K562 (cell line): ENCODE measurements around the gene YPEL1. TPM values are rescaled to one million over a fixed set of nuclear protein-coding genes. Genes with fewer than 3 reads are reported as not detected.

ENCODE experiments used
- ERF ChIP-seq: fragments of 450-650 bp; formaldehyde crosslinking; IDR thresholded peaks from 2 replicates; pipeline ENCODE4 v1.4.0; 2020; ENCODE audit warnings: mild to moderate bottlenecking, mixed read lengths
- HDAC6 ChIP-seq: IDR thresholded peaks from 2 replicates; pipeline ENCODE4 v1.6.1; 2012; ENCODE audit warnings: low read depth, mild to moderate bottlenecking, control low read depth, inconsistent platforms, low read length, moderate library complexity
- PRMT5 ChIP-seq: sonication (generic); formaldehyde crosslinking; IDR thresholded peaks from 2 replicates; pipeline ENCODE4 v1.5.0; 2020; ENCODE audit warnings: missing genetic modification reagents
- SMAD4 ChIP-seq: fragments of 250-450 bp; sonication (Bioruptor Pico); conservative IDR thresholded peaks from 2 replicates; pipeline ENCODE4 v1.8.0; 2021; ENCODE audit warnings: inconsistent platforms, mild to moderate bottlenecking, moderate library complexity
- polyA plus RNA-seq, 8 experiments: library from polyadenylated mRNA; depleted of rRNA in 4 of 8; stranded (reverse) in 5 of 8; unstranded in 3 of 8; fragments of >200 nt; fragmentation: Nextera tagmentation in 2 of 8; fragmentation: Illumina TruSeq in 1 of 8; extraction: Ambion mirVana in 2 of 8; extraction: Trizol in 1 of 8; gene quantifications; 2 replicates each; pipeline versions ENCODE4 v1.2.1 to v1.2.3, GENCODE V29; 2011 to 2014; ENCODE audit warnings: inconsistent platforms in 1 of 8, missing spikeins in 1 of 8
- total RNA-seq, 7 experiments: library from RNA; depleted of rRNA in 6 of 7; stranded (reverse); fragments of >200 nt in 6 of 7; fragmentation: Illumina TruSeq in 2 of 7; extraction: Trizol in 2 of 7; gene quantifications; 2 replicates each; pipeline versions ENCODE4 v1.2.1 to v1.2.3, GENCODE V29; 2011 to 2021; ENCODE audit warnings: low replicate concordance in 1 of 7
- TF ChIP-seq, protein P1 (sequence below): fragments of 450-650 bp; formaldehyde crosslinking; IDR thresholded peaks from 2 replicates; pipeline ENCODE4 v1.4.0; 2022; ENCODE audit warnings: missing genetic modification characterization
- TF ChIP-seq, protein P2 (sequence below): fragments of 250-450 bp; sonication (Bioruptor Pico); IDR thresholded peaks from 2 replicates; pipeline ENCODE4 v1.8.0; 2022; ENCODE audit warnings: inconsistent platforms, mild to moderate bottlenecking, moderate library complexity, borderline replicate concordance
- TF ChIP-seq, protein P3 (sequence below): fragments of 250-450 bp; sonication (Bioruptor Pico); IDR thresholded peaks from 2 replicates; pipeline ENCODE4 v1.4.0; 2020

YPEL1 gene
- total and polyA plus RNA-seq, 9 of the 15 experiments (the other 6 are each of a cell fraction or from before 2014, with no cell fraction given), result 0.07 to 2.2 (median 0.46) TPM

DNA sequence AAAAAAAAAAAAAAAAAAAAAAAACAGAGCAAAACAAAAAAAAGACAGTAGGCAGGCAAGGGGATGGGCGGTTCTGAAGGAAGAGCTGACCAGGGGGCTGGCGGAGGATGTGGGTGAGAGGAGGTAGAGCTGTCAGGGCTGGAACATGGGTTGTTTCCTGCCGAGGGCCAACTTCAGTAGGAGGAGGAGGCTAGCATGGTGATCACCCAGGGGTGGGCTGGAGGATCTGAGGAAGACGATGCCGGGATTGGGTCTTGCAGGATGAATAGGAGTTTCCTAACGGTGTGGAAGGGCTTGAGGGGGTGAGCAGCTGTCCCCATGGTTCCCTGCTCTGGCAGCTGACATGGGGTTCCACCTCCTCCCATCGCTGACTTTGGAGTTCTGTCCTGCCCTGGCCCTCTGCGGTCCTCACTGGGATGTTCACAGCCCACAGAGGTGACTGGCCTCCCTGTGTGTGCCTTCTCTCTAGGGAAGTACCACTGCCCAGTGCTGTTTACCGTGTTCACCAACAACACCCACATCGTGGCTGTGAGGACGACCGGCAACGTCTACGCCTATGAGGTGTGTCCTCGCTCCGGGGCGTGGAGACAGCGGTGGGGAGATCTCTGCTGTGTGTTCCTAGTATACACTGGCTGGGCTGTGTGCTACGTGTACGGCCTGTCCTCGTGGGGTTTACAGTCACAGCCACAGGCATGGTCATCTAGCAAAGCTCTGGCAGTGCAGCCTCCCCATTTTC lies 54.6 kb downstream of the YPEL1 start (continued):
- TF ChIP-seq SMAD4 (CRISPR knock-in tag) (no peak), PRMT5 (CRISPR knock-in tag) (no peak), ERF (CRISPR knock-in tag) (no peak), HDAC6 (0 out of 2 replicates have a peak, but pooled peaks have one; percentile 88)
- TF ChIP-seq, protein P1, sequence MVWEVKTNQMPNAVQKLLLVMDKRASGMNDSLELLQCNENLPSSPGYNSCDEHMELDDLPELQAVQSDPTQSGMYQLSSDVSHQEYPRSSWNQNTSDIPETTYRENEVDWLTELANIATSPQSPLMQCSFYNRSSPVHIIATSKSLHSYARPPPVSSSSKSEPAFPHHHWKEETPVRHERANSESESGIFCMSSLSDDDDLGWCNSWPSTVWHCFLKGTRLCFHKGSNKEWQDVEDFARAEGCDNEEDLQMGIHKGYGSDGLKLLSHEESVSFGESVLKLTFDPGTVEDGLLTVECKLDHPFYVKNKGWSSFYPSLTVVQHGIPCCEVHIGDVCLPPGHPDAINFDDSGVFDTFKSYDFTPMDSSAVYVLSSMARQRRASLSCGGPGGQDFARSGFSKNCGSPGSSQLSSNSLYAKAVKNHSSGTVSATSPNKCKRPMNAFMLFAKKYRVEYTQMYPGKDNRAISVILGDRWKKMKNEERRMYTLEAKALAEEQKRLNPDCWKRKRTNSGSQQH (CRISPR knock-in tag), result peak; percentile 53; the same call in 1 of the 2 replicates
- TF ChIP-seq, protein P2, sequence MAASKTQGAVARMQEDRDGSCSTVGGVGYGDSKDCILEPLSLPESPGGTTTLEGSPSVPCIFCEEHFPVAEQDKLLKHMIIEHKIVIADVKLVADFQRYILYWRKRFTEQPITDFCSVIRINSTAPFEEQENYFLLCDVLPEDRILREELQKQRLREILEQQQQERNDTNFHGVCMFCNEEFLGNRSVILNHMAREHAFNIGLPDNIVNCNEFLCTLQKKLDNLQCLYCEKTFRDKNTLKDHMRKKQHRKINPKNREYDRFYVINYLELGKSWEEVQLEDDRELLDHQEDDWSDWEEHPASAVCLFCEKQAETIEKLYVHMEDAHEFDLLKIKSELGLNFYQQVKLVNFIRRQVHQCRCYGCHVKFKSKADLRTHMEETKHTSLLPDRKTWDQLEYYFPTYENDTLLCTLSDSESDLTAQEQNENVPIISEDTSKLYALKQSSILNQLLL (CRISPR knock-in tag), result peak; percentile 71; the same call in 1 of the 2 replicates
- TF ChIP-seq, protein P3, sequence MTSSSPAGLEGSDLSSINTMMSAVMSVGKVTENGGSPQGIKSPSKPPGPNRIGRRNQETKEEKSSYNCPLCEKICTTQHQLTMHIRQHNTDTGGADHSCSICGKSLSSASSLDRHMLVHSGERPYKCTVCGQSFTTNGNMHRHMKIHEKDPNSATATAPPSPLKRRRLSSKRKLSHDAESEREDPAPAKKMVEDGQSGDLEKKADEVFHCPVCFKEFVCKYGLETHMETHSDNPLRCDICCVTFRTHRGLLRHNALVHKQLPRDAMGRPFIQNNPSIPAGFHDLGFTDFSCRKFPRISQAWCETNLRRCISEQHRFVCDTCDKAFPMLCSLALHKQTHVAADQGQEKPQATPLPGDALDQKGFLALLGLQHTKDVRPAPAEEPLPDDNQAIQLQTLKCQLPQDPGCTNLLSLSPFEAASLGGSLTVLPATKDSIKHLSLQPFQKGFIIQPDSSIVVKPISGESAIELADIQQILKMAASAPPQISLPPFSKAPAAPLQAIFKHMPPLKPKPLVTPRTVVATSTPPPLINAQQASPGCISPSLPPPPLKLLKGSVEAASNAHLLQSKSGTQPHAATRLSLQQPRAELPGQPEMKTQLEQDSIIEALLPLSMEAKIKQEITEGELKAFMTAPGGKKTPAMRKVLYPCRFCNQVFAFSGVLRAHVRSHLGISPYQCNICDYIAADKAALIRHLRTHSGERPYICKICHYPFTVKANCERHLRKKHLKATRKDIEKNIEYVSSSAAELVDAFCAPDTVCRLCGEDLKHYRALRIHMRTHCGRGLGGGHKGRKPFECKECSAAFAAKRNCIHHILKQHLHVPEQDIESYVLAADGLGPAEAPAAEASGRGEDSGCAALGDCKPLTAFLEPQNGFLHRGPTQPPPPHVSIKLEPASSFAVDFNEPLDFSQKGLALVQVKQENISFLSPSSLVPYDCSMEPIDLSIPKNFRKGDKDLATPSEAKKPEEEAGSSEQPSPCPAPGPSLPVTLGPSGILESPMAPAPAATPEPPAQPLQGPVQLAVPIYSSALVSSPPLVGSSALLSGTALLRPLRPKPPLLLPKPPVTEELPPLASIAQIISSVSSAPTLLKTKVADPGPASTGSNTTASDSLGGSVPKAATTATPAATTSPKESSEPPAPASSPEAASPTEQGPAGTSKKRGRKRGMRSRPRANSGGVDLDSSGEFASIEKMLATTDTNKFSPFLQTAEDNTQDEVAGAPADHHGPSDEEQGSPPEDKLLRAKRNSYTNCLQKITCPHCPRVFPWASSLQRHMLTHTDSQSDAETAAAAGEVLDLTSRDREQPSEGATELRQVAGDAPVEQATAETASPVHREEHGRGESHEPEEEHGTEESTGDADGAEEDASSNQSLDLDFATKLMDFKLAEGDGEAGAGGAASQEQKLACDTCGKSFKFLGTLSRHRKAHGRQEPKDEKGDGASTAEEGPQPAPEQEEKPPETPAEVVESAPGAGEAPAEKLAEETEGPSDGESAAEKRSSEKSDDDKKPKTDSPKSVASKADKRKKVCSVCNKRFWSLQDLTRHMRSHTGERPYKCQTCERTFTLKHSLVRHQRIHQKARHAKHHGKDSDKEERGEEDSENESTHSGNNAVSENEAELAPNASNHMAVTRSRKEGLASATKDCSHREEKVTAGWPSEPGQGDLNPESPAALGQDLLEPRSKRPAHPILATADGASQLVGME (CRISPR knock-in tag), result 0 out of 2 replicates have a peak, but pooled peaks have one; percentile 14
